GM18526 (cell line): ENCODE results near the gene IBA57.

Experiments
- POLR2A ChIP-seq: IDR thresholded peaks from 3 replicates; pipeline ENCODE4 v1.6.1; 2011; ENCODE audit not compliant: insufficient read length; ENCODE audit errors: extremely low read depth

Gene IBA57

DNA sequence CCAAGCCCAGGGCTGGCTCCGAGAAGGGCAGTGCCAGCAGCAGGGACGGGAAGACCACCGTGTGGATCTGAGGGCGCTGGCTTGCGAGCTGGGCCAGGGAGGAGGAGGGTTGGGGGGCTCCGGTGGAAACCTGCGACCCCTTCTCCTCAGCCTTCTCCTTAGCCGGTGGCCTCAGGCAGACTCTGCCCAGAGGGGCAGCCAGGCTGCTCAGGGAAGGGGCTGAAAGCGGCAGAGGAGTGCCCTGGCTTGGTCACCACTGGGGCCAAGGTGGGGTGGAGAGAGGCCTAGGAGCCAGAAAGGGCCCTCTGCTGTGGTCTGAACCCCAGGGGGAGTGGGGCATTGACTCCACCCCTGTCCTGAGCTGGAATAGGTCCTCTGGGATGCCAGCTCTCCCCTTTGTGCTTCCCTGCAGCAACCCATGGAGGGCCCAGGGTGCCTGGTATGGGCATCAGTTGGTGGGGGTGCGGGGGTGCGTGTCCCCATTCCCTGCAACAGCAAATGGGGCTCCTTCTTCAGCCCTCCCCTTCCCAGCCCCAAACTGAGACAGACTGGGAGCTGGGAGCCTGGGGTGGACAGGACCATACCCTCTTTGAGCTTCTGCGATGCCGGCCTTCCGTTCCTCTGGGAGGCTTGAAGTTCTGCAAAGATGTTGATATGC is 6.5 kb upstream of the IBA57 start:
- no peak for TF ChIP-seq POLR2A

- no peak for TF ChIP-seq POLR2A
Measured at GRCh38 chr1:228160201-228160761, 5.3 kb upstream of the IBA57 start.

DNA sequence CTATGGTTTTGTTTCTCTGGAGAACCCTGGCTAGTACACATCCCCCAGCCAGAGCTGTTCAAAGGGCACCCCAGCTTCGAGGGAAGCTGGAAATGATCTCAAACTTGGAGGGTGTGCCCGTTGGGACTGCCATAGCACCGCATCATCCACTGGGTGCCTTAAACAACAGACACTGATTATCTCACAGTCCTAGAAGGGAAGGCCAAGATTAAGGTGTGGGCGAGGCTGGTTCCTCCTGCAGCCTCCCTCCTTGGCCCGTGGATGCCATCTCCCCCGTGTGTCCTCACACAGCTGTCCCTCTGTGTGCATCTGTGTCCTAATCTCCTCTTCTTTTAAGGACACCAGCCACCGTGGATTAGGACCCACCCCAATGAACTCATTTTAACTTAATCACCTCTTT is 4.2 kb upstream of the IBA57 start:
- TF ChIP-seq POLR2A, result no peak

DNA sequence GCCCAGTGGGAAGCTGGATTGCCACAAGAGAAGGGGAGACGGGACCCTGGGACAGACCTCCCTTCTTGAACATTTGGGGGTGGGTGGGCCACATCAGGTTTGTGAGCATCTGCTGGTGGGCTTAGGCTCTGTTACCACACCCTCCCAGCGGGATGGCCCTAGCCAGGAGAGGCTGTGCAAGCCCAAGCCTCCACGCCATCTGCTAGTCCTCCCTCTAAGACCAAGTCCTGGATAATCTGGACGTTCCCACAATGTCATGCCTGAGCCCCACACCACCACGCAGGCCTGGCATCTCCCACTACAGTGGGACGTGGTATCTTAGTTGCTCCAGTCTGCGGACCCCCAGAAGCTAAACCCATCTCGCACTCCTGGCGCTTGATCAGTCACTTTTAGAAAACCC is 3.7 kb upstream of the IBA57 start:
- no peak for TF ChIP-seq POLR2A

DNA sequence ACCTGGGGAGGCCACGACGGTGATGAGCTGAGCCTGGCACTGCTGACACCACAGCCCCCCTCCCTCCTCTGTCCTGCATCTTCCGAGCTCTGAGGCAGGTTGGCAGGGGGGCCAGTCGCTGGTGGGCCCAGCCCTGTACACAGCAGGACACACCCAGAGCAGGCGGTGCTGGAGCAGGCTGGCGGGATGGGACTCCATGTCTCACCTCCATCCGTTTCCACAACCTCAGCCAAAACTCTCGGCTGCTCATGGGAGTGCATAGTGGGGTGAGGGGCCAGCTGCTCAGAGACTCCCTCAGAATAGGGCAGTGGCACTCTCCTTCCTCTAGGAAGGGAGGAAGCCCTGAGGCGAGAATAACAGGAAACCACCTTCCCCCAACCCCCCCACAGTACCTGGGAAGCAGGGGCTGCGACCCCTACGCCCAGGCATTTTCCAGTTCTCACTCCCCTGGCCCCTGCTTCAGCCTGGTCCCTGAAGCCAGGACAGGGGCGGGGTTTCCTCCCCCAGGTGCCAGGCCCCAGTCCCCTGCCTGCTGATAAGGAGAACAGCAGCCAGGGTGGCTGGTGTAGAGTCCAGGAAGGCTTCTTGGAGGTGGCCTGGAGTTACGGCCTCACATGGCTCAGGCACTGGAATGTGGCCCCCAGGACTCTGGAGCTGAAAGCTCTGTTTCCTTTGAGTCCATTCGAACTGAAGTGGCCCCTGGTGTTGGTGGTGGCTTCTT is 3.2 kb upstream of the IBA57 start:
- TF ChIP-seq POLR2A, result no peak

DNA sequence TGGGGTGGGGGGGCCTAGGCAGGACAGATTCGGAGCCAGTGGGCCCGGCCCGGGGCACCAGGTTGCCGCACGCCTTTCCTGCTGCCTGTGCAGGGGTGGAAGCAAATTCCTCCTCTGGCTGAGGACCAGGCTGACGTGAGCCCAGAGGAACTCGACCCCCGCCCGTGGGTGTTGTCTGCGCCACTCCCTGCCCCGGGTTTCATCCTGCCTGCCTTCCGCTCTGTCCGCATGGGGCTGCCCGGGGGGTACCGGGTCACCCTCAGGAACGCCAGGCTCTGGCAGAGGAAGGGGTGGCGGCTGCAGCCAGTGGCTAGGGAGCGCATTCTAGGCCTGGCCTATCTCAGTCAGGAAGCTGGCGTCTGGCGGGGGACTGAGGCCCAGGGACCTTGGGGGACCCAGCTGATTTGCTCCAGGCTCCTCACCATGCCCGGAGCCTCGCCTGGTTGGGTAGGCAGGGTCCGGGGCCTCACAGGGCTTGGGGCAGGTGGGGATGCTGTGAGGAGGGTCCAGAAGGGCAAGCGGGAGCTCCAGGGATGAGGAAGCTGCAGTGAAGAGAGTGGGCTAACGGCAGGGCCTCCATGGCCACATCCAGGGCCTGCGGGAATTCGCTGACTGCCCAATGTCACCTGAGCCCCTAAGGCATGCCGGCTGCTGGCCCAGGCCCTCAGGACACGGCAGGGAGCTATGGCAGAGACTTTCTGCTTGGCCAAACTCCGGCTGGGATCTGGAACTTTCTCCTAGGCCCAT is 2.4 kb upstream of the IBA57 start:
- no peak for TF ChIP-seq POLR2A

DNA sequence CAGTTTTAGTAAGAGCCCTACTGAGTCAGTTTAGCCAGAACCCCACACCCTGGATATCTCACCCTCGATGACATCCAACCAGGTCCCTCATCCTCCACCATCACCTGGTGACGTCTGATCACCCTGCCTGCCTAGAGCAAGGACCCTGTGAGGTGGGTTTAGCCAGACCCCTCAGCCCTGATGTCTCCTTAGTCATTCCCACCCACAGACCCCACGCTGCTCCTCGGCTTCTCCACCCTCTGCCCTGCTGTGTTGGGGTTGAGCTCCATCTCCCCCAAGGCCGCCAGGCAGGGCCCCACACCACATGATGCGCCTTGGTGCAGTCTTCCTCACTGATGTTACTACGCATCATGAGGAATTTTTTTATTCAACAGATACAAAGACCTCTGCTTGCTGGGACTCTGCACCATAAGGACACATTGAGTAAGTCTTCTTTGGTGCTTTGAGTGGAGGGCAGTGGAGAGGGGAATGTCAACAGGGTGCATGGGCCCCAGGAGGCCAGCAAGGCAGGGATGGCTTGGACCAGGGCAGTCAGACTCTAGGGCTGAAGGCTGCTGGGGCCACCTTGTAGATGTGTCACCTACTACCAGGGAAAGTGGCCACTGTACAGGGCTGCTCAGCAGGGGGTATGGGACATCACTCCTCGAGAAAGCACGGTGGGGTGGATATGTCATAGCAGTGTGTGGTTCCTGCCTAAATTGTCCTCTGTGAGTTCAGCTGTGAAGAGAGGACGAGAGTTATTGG is 1.7 kb upstream of the IBA57 start:
- no peak for TF ChIP-seq POLR2A

- no peak for TF ChIP-seq POLR2A
Measured at GRCh38 chr1:228164561-228165371, 838 bp upstream of the IBA57 start.

DNA sequence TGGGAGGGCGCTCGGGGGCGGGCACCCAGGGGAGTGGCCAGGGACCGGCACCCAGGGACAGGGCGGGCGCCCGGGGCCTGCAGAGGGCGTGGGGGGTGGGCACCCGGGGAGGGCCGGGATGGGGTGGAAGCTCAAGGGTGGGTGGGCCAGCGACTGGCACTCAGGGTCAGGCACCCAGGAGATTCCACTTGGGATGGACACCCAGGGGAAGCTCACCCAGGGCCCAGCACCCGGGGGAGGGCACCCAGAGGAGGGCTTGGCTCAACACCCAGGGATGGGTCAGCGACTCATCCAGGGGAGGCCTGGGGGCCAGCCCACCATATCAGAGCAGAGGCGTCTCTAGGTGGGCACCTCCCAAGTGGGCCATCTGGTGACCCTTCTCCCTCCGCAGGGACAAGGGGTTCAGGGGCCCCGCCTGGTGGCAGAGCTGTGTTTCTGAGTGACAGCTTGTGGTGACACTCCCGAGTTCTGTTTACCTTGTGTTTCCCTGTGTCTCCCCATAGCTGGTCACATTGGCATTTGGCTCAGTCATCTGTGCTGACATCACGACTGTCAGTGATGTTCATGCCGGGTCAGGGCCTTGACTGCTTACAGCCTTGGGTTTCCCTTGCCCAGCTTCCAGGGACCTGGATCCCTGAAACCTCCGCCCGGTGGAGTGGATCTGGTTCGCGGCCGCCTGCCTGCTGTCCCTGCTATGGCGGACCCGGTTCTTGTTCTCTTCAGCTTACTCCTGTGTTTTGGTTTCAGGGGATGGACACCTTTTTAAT is 749 bp downstream of the IBA57 start:
- TF ChIP-seq POLR2A, result no peak

DNA sequence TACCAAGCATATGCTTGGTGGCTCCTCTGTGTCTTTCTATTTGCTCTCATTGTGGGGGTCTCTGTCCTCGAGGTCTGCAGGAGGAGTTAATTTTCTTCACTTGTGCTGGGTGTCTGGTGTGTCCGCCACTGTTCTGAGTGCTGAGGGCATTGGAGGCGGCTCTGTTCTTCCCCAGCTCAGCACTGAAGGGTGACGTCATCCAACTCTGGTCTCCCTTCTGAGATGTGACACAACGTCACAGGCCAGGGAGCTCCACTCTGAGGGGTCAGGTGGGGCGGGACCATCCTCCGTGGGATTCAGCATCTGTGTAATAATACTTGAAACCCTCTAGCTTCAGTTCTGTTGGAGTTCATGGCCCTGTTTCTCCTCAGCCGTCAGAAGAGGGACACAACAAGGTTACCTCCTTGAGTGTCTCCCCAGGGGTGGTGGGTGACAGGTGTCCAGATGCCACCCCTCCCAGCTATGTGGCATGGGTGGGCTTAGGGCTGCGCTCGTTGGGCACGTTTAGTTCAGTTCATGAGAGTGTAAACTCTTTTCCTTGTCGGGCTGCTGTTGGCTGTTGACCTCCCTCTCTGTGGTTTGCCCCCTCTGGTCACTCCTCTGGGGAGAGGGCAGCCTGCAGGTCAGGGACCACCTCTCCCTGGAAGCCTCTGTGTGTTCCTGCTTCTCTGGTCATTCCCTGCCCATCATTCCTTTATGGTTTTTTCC is 3.1 kb downstream of the IBA57 start:
- TF ChIP-seq POLR2A, result no peak

GRCh38 chr1:228169345-228169744 is 3.7 kb downstream of the IBA57 start:
- no peak for TF ChIP-seq POLR2A

GRCh38 chr1:228170666-228171065 is 5.1 kb downstream of the IBA57 start:
- TF ChIP-seq POLR2A, result no peak
